ENCODE measurements around the gene CERS6. TPM values are rescaled to one million over a fixed set of nuclear protein-coding genes. Genes with fewer than 3 reads are reported as not detected.
"Not testable (repeated sequence)": the region's sequence is repeated elsewhere in the genome, so short reads cannot be mapped to it uniquely, and the experiment has no call there.

The CERS6 gene
- total RNA-seq, 1 donor, result 16.0 TPM

GRCh38 chr2:168758970-168759820 lies 303.1 kb downstream of the CERS6 start:
- DNase-seq (ENCODE audit: low read depth), result peak; percentile 61
- no peak overlapping the region for H3K4me3 ChIP-seq (ENCODE audit: low read depth, low read length)
- TF ChIP-seq CTCF (IDR thresholded peaks at IDR 0.05; ENCODE audit: insufficient read depth, low read depth, low read length), result peak; percentile 65

DNA sequence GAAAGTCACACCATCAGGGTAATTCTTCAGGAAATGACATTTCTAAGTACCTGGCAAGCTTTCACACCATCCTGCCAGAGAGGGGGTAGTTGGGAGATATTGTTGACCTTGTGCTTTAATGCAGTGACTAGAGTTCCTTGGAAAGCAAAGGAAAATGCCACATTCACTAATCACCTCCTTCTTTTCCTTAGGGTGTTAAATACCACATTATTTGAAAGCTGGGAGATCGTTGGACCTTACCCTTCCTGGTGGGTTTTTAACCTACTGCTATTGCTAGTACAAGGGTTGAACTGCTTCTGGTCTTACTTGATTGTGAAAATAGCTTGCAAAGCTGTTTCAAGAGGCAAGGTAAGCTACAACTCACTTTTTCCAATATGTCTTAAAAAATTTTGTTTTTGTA lies 309.3 kb downstream of the CERS6 start:
- DNase-seq (ENCODE audit: low read depth), result no peak
- no peak overlapping the region for H3K4me3 ChIP-seq (ENCODE audit: low read depth, low read length)
- TF ChIP-seq CTCF (IDR thresholded peaks at IDR 0.05; ENCODE audit: insufficient read depth, low read depth, low read length), result no peak

GRCh38 chr2:168766600-168766999 lies 310.5 kb downstream of the CERS6 start:
- DNase-seq (ENCODE audit: low read depth), result no peak
- no peak overlapping the region for H3K4me3 ChIP-seq (ENCODE audit: low read depth, low read length)
- TF ChIP-seq CTCF (IDR thresholded peaks at IDR 0.05; ENCODE audit: insufficient read depth, low read depth, low read length), result no peak

GRCh38 chr2:168767258-168767657 lies 311.2 kb downstream of the CERS6 start:
- no peak for TF ChIP-seq CTCF (IDR thresholded peaks at IDR 0.05; ENCODE audit: insufficient read depth, low read depth, low read length)
- DNase-seq (ENCODE audit: low read depth), result no peak
- no peak overlapping the region for H3K4me3 ChIP-seq (ENCODE audit: low read depth, low read length)

DNA sequence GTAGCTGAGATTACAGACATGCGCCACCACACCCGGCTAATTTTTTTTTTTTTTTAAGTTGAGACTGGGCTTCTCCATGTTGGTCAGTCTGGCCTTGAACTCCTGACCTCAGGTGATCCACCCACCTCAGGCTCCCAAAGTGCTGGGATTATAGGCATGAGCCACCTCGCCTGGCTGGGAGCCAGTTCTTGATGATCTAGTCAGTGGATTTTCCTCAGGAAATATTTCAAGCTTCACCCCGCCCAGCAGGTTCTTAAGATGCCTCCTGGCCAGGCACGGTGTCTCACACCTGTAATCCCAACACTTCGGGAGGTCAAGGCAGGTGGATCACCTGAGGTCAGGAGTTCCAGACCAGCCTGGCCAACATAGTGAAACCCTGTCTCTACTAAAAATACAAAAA lies 312.3 kb downstream of the CERS6 start:
- not testable (repeated sequence) for H3K4me3 ChIP-seq (ENCODE audit: low read depth, low read length); DNase-seq (ENCODE audit: low read depth)

DNA sequence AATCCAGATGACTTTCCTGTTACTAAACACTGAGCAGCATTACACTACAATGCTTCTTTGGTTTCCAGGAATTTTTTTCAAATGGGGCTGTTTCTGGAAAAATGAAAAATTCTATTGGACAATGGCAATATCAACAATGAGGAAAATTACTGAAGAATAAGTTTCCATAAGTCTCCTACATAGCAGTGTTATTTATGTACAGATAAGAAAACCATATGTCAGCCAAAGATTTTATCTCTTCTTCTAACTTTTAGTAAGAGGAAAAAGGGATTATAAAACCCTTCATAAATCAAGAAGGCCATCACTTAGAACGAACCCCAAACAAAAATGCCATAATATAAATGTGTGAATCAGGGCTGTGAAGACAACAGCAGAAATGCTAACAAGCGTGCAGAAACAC lies 314.7 kb downstream of the CERS6 start:
- DNase-seq (ENCODE audit: low read depth), result peak; percentile 40
- no peak overlapping the region for H3K4me3 ChIP-seq (ENCODE audit: low read depth, low read length)
- no peak for TF ChIP-seq CTCF (IDR thresholded peaks at IDR 0.05; ENCODE audit: insufficient read depth, low read depth, low read length)

- no peak overlapping the region for H3K4me3 ChIP-seq (ENCODE audit: low read depth, low read length)
- no peak for TF ChIP-seq CTCF (IDR thresholded peaks at IDR 0.05; ENCODE audit: insufficient read depth, low read depth, low read length)
- no peak for DNase-seq (ENCODE audit: low read depth)
These were observed 316.6 kb downstream of the CERS6 start for GRCh38 chr2:168772704-168773103.
